Measurements from ENCODE around the gene ENO1.
"Not testable (repeated sequence)": the region's sequence is repeated elsewhere in the genome, so short reads cannot be mapped to it uniquely, and the experiment has no call there.

The ENO1 gene

GRCh38 chr1:8845104-8846097 lies 33.1 kb downstream of the ENO1 start:
- DNase-seq = no peak

- DNase-seq = no peak
Observed at GRCh38 chr1:8844501-8845006, 33.9 kb downstream of the ENO1 start.

- no peak for DNase-seq
Observed at GRCh38 chr1:8841395-8841794, 37.1 kb downstream of the ENO1 start.

GRCh38 chr1:8839990-8840389 lies 38.5 kb downstream of the ENO1 start:
- DNase-seq = no peak

GRCh38 chr1:8835941-8836643 lies 42.4 kb downstream of the ENO1 start:
- no peak for DNase-seq

GRCh38 chr1:8831340-8831739 lies 47.1 kb downstream of the ENO1 start:
- DNase-seq = no peak

GRCh38 chr1:8830732-8831131 lies 47.8 kb downstream of the ENO1 start:
- not testable (repeated sequence) for DNase-seq

GRCh38 chr1:8825985-8826481 lies 52.5 kb downstream of the ENO1 start:
- DNase-seq = peak in 1 of 2 donors; percentile 3

- DNase-seq = no peak
Observed at GRCh38 chr1:8823295-8823664, 55.2 kb downstream of the ENO1 start.

- no peak for DNase-seq
Observed at GRCh38 chr1:8822373-8823294, 55.9 kb downstream of the ENO1 start.

GRCh38 chr1:8821084-8821483 lies 57.4 kb downstream of the ENO1 start:
- DNase-seq = no peak

- DNase-seq = not testable (repeated sequence)
Observed at GRCh38 chr1:8818789-8819188, 59.7 kb downstream of the ENO1 start.

- no peak for DNase-seq
Observed at GRCh38 chr1:8818325-8818775, 60.1 kb downstream of the ENO1 start.

GRCh38 chr1:8817412-8818324 lies 60.8 kb downstream of the ENO1 start, which contains the start of gene RERE:
RERE (minus strand) TSS chr1:8817640.
- DNase-seq = peak; percentile 94 to 98

GRCh38 chr1:8816831-8817411 lies 61.6 kb downstream of the ENO1 start:
- DNase-seq = peak; percentile 2 to 34

- DNase-seq = no peak
Observed at GRCh38 chr1:8816264-8816663, 62.2 kb downstream of the ENO1 start.

- peak in 1 of 2 donors; percentile 1 for DNase-seq
Observed at GRCh38 chr1:8815582-8816151, 62.8 kb downstream of the ENO1 start.

- peak in 1 of 2 donors; percentile 11 for DNase-seq
Observed at GRCh38 chr1:8814865-8815264, 63.6 kb downstream of the ENO1 start.

- DNase-seq = no peak
Observed at GRCh38 chr1:8813991-8814390, 64.5 kb downstream of the ENO1 start.
